HepG2 (cell line): ENCODE data around the gene EMC1. TPM values are rescaled to one million over a fixed set of nuclear protein-coding genes. Genes with fewer than 3 reads are reported as not detected.

Experiments
- SP140L ChIP-seq: sonication (generic); formaldehyde crosslinking; IDR thresholded peaks from 2 replicates; pipeline ENCODE4 v1.4.0; 2020; ENCODE audit warnings: missing genetic modification reagents, borderline replicate concordance
- SRSF1 ChIP-seq: fragments of 200-400 bp; formaldehyde crosslinking; optimal IDR thresholded peaks from 2 replicates; pipeline ENCODE3; 2017; ENCODE audit warnings: mild to moderate bottlenecking, low read depth, low read length, moderate library complexity
- SRSF4 ChIP-seq: fragments of 200-400 bp; formaldehyde crosslinking; IDR thresholded peaks from one replicate; pipeline ENCODE4 v1.6.1; 2018; ENCODE audit warnings: mild to moderate bottlenecking, low read depth, low read length, moderate library complexity; ENCODE audit not compliant: poor library complexity, severe bottlenecking
- TEAD3 ChIP-seq: optimal IDR thresholded peaks from 2 replicates; pipeline ENCODE3; 2016; ENCODE audit warnings: borderline replicate concordance
- U2AF1 ChIP-seq: fragments of 200-400 bp; formaldehyde crosslinking; optimal IDR thresholded peaks from 2 replicates; pipeline ENCODE3; 2017; ENCODE audit warnings: mild to moderate bottlenecking, low read depth, low read length
- YEATS2 ChIP-seq: sonication (generic); formaldehyde crosslinking; IDR thresholded peaks from 2 replicates; pipeline ENCODE4 v1.4.0; 2020; ENCODE audit warnings: missing genetic modification reagents, borderline replicate concordance
- ZNF570 ChIP-seq: sonication (generic); formaldehyde crosslinking; IDR thresholded peaks from 2 replicates; pipeline ENCODE4 v1.4.0; 2020; ENCODE audit warnings: mild to moderate bottlenecking, missing genetic modification reagents, borderline replicate concordance
- ZNF761 ChIP-seq: sonication (generic); formaldehyde crosslinking; conservative IDR thresholded peaks from 2 replicates; pipeline ENCODE4 v1.4.0; 2020; ENCODE audit warnings: mild to moderate bottlenecking, missing genetic modification reagents
- polyA plus RNA-seq, 8 experiments: library from polyadenylated mRNA; depleted of rRNA in 3 of 8; stranded (reverse) in 7 of 8; unstranded in 1 of 8; fragments of >200 nt; fragmentation: Illumina TruSeq in 4 of 8; extraction: Trizol in 4 of 8; gene quantifications; 2 replicates each; pipeline versions ENCODE4 v1.2.1 to v1.2.3, GENCODE V29; 2011 to 2016; ENCODE audit warnings: low read depth in 4 of 8, missing spikeins in 1 of 8, mixed read lengths in 1 of 8; ENCODE audit not compliant: insufficient read depth in 1 of 8
- total RNA-seq, 5 experiments: library from RNA; depleted of rRNA; stranded (reverse); fragments of >200 nt; fragmentation: Illumina TruSeq; extraction: Trizol; gene quantifications; 2 replicates each; pipeline ENCODE4 v1.2.3, GENCODE V29; 2016; ENCODE audit warnings: low read depth in 1 of 5
- TF ChIP-seq, protein P1 (sequence below): sonication (generic); formaldehyde crosslinking; IDR thresholded peaks from 2 replicates; pipeline ENCODE4 v1.4.0; 2020; ENCODE audit warnings: missing genetic modification reagents
- TF ChIP-seq, protein P2 (sequence below): sonication (generic); formaldehyde crosslinking; IDR thresholded peaks from 2 replicates; pipeline ENCODE4 v1.8.1; 2023; ENCODE audit warnings: mild to moderate bottlenecking, moderate library complexity, missing genetic modification reagents
- TF ChIP-seq, protein P3 (sequence below): sonication (generic); formaldehyde crosslinking; IDR thresholded peaks from 2 replicates; pipeline ENCODE4 v1.4.0; 2020; ENCODE audit warnings: mild to moderate bottlenecking, missing genetic modification reagents, borderline replicate concordance
- TF ChIP-seq, protein P4 (sequence below): sonication (generic); formaldehyde crosslinking; IDR thresholded peaks from 2 replicates; pipeline ENCODE4 v1.4.0; 2020; ENCODE audit warnings: missing genetic modification reagents
- TF ChIP-seq, protein P5 (sequence below): IDR thresholded peaks from 2 replicates; pipeline ENCODE4 v1.6.1; 2012; ENCODE audit warnings: inconsistent platforms
- TF ChIP-seq, protein P6 (sequence below): IDR thresholded peaks from 2 replicates; pipeline ENCODE4 v1.6.1; 2016

EMC1 gene
- total and polyA plus RNA-seq, 2 of the 13 experiments (the other 11 are each of a cell fraction or from before 2014, with no cell fraction given) = 38.0 to 61.3 TPM

DNA sequence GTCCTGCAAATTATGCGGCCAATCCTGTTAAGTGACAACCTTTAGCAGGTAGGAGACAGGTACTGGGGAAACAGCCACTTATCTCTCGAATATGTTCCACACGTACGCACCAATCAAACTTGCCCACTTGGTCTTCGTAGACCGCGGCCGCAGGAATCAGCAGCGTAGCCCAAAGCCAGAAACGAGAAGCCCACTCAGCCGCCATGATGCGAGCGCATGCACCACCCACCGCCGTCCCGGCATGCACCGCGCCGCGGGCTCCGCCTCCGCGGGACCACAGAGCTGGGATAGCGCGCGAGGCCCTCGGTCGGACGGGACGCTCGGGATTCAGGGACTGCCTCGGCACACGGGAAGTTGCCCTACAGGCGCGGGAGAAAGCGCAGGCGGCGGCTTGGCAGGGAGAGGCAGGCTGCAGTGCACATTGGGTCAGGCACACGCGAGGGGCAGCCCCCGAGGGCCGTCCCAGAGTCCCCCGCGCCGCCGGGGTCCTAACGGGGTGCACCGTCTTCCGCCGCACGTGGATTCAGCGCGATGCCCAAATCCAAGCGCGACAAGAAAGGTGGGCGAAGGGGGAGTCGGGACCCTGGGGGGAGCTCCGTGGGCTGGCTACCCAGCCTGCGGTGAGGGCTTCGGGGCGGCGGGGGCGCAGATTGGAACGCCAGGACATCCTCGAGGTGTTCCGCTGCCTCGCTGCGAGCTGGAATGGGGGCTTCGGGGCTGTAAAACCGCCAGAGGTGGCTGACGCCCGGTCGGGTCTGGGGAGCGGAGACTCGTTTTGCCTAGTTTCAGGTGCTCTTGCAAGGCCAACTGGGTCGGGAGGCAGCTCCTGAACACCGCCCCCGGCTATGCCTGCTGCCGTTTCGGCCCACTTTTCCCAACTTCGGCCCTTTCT lies at the start of gene EMC1, which contains the start of gene MRTO4 (continued):
- TF ChIP-seq SP140L (CRISPR knock-in tag) (0 out of 2 replicates have a peak, but pooled peaks have one; percentile 19), SRSF4 (no peak), U2AF1 (no peak), TEAD3 (CRISPR knock-in tag) (peak; percentile 80), ZNF761 (CRISPR knock-in tag) (peak; percentile 66; the same call in 1 of the 2 replicates), YEATS2 (CRISPR knock-in tag) (peak; percentile 94), ZNF570 (no peak), SRSF1 (no peak)
- TF ChIP-seq, protein P1, sequence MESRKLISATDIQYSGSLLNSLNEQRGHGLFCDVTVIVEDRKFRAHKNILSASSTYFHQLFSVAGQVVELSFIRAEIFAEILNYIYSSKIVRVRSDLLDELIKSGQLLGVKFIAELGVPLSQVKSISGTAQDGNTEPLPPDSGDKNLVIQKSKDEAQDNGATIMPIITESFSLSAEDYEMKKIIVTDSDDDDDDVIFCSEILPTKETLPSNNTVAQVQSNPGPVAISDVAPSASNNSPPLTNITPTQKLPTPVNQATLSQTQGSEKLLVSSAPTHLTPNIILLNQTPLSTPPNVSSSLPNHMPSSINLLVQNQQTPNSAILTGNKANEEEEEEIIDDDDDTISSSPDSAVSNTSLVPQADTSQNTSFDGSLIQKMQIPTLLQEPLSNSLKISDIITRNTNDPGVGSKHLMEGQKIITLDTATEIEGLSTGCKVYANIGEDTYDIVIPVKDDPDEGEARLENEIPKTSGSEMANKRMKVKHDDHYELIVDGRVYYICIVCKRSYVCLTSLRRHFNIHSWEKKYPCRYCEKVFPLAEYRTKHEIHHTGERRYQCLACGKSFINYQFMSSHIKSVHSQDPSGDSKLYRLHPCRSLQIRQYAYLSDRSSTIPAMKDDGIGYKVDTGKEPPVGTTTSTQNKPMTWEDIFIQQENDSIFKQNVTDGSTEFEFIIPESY (CRISPR knock-in tag) = no peak
- TF ChIP-seq, protein P2, sequence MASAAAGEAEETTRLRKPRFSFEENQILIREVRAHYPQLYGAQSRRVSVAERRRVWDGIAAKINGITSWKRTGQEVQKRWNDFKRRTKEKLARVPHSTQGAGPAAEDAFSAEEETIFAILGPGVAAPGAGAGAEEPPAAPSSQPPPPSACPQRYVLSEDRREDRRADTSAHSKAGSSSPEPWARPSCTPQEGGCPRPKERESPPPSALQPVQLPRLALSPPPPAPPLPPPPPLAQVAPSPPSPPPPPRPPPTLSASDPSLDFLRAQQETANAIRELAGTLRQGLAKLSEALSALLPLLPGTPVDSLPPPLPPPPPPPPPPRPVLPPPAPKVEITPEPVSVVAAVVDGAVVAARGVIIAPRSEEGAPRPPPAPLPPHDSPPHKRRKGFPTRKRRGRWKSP = peak; percentile 75; the same call in 1 of the 2 replicates
- TF ChIP-seq, protein P3, sequence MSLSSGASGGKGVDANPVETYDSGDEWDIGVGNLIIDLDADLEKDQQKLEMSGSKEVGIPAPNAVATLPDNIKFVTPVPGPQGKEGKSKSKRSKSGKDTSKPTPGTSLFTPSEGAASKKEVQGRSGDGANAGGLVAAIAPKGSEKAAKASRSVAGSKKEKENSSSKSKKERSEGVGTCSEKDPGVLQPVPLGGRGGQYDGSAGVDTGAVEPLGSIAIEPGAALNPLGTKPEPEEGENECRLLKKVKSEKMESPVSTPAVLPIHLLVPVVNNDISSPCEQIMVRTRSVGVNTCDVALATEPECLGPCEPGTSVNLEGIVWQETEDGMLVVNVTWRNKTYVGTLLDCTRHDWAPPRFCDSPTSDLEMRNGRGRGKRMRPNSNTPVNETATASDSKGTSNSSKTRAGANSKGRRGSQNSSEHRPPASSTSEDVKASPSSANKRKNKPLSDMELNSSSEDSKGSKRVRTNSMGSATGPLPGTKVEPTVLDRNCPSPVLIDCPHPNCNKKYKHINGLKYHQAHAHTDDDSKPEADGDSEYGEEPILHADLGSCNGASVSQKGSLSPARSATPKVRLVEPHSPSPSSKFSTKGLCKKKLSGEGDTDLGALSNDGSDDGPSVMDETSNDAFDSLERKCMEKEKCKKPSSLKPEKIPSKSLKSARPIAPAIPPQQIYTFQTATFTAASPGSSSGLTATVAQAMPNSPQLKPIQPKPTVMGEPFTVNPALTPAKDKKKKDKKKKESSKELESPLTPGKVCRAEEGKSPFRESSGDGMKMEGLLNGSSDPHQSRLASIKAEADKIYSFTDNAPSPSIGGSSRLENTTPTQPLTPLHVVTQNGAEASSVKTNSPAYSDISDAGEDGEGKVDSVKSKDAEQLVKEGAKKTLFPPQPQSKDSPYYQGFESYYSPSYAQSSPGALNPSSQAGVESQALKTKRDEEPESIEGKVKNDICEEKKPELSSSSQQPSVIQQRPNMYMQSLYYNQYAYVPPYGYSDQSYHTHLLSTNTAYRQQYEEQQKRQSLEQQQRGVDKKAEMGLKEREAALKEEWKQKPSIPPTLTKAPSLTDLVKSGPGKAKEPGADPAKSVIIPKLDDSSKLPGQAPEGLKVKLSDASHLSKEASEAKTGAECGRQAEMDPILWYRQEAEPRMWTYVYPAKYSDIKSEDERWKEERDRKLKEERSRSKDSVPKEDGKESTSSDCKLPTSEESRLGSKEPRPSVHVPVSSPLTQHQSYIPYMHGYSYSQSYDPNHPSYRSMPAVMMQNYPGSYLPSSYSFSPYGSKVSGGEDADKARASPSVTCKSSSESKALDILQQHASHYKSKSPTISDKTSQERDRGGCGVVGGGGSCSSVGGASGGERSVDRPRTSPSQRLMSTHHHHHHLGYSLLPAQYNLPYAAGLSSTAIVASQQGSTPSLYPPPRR (CRISPR knock-in tag) = peak; percentile 32; the same call in 1 of the 2 replicates
- TF ChIP-seq, protein P4, sequence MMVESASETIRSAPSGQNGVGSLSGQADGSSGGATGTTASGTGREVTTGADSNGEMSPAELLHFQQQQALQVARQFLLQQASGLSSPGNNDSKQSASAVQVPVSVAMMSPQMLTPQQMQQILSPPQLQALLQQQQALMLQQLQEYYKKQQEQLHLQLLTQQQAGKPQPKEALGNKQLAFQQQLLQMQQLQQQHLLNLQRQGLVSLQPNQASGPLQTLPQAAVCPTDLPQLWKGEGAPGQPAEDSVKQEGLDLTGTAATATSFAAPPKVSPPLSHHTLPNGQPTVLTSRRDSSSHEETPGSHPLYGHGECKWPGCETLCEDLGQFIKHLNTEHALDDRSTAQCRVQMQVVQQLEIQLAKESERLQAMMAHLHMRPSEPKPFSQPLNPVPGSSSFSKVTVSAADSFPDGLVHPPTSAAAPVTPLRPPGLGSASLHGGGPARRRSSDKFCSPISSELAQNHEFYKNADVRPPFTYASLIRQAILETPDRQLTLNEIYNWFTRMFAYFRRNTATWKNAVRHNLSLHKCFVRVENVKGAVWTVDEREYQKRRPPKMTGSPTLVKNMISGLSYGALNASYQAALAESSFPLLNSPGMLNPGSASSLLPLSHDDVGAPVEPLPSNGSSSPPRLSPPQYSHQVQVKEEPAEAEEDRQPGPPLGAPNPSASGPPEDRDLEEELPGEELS (CRISPR knock-in tag) = no peak
- TF ChIP-seq, protein P5, sequence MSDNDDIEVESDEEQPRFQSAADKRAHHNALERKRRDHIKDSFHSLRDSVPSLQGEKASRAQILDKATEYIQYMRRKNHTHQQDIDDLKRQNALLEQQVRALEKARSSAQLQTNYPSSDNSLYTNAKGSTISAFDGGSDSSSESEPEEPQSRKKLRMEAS = peak; percentile 98
- TF ChIP-seq, protein P6, sequence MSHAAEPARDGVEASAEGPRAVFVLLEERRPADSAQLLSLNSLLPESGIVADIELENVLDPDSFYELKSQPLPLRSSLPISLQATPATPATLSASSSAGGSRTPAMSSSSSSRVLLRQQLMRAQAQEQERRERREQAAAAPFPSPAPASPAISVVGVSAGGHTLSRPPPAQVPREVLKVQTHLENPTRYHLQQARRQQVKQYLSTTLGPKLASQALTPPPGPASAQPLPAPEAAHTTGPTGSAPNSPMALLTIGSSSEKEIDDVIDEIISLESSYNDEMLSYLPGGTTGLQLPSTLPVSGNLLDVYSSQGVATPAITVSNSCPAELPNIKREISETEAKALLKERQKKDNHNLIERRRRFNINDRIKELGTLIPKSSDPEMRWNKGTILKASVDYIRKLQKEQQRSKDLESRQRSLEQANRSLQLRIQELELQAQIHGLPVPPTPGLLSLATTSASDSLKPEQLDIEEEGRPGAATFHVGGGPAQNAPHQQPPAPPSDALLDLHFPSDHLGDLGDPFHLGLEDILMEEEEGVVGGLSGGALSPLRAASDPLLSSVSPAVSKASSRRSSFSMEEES (CRISPR knock-in tag) = peak; percentile 40; the same call in 1 of the 2 replicates
